Activated CD8-positive, alpha-beta T cell treated with anti-CD3 and anti-CD28 coated beads, Interleukin-2, amount 10 ng/mL, durations not matched to agents 7 days and 5 days (primary cell): ENCODE results near the gene UBE2R2. TPM values are rescaled to one million over a fixed set of nuclear protein-coding genes. Genes with fewer than 3 reads are reported as not detected.
"Not testable (repeated sequence)": the region's sequence is repeated elsewhere in the genome, so short reads cannot be mapped to it uniquely, and the experiment has no call there.

ENCODE experiments used
- ATAC-seq: fragments of 150-1000 bp; cut with Tn5 transposase; one replicate; pipeline ENCODE4 v1.10.0; 2021; ENCODE audit warnings: moderate library complexity
- CTCF ChIA-PET: fragments of 350-600 bp; sonication (Branson Sonifier 250); formaldehyde crosslinking; loops from one replicate; lab custom pipeline; 2021; ENCODE audit warnings: antibody characterized with exemption; lab: Charles Lee
- POLR2A ChIA-PET: fragments of 350-600 bp; sonication (Branson Sonifier 250); formaldehyde crosslinking; loops from one replicate; lab custom pipeline; 2021; ENCODE audit warnings: antibody characterized with exemption; lab: Charles Lee
- DNase-seq: peaks from one replicate; pipeline ENCODE4 v3.0.0-alpha.2; 2020
- H3K27ac Mint-ChIP-seq: one replicate; pipeline ENCODE4 v1.8.0; 2021; ENCODE audit warnings: mild to moderate bottlenecking, mixed read lengths
- H3K27me3 Mint-ChIP-seq: one replicate; pipeline ENCODE4 v1.8.0; 2021; ENCODE audit warnings: low read depth, mixed read lengths
- H3K36me3 Mint-ChIP-seq: one replicate; pipeline ENCODE4 v1.8.0; 2021; ENCODE audit warnings: low read depth, mixed read lengths
- H3K4me1 Mint-ChIP-seq: one replicate; pipeline ENCODE4 v1.8.0; 2021; ENCODE audit warnings: low read depth, mixed read lengths
- H3K4me3 Mint-ChIP-seq: one replicate; pipeline ENCODE4 v1.8.0; 2021; ENCODE audit warnings: mild to moderate bottlenecking, mixed read lengths
- H3K9me3 Mint-ChIP-seq: one replicate; pipeline ENCODE4 v1.8.0; 2022; ENCODE audit warnings: mixed read lengths; ENCODE audit not compliant: insufficient read depth
- total RNA-seq, 2 experiments: library from RNA; stranded (reverse); gene quantifications; one replicate each; pipeline ENCODE4 v1.2.3, GENCODE V29; 2021

The UBE2R2 gene
- total RNA-seq, 2 experiments from 2014 or later: 28.2 to 28.3 TPM

DNA sequence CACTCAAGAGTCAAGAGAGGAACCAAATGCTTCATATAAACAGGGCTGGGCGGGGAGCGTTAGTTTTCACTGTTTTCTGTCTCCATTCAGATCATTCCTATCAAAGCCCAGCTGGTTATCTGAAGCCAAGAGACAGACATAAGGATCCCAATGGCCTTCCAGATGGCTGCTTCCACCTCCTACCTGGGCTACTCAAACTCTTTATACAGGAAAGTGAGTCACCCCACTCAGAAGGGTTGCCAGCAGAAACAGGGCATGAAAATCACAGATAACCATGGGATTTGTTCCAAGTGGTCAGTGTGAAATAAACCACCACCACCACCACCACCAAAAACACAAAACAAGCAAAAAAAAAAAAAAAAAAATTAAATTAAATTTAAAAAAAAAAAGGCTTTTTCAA is 16.1 kb upstream of the UBE2R2 start:
- Mint-ChIP-seq H3K9me3 (no peaks in the 10 kb centered on the region), H3K4me1 (no peaks in the 10 kb centered on the region), H3K4me3 (no peak overlapping the region), H3K27me3 (peaks cover 30% of the 10 kb centered on the region), H3K36me3 (no peaks in the 10 kb centered on the region), H3K27ac (no peak overlapping the region)
- ChIA-PET POLR2A (no interaction called here), CTCF (no interaction called here)
- DNase-seq: no peak
- no peak for ATAC-seq

DNA sequence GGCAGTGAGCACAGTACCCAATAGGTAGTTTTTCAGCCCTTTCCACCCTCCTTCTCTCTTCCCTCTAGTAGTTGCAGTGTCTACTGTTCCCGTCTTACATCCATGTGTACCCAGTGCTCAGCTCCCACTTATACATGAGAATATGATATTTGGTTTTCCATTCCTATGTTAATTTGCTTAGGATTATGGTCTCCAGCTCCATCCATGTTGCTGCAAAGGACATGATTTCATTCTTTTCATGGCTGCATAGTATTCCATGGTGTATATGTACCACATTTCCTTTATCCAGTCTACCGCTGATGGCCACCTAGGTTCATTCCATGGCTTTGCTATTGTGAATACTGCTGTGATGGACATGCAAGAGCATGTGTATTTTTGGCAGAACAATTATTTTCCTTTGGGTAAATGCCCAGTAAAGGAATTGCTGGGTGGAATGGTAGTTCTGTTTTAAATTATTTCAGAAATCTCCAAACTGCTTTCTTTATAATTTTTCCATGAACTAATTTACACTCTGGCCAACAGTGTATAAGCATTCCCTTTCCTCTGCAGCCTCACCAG is 14.9 kb upstream of the UBE2R2 start:
- POLR2A ChIA-PET, CTCF ChIA-PET, H3K4me3 Mint-ChIP-seq, DNase-seq, ATAC-seq, H3K9me3 Mint-ChIP-seq, H3K36me3 Mint-ChIP-seq, H3K4me1 Mint-ChIP-seq, H3K27ac Mint-ChIP-seq: not testable (repeated sequence)
- H3K27me3 Mint-ChIP-seq: peaks cover 30% of the 10 kb centered on the region

DNA sequence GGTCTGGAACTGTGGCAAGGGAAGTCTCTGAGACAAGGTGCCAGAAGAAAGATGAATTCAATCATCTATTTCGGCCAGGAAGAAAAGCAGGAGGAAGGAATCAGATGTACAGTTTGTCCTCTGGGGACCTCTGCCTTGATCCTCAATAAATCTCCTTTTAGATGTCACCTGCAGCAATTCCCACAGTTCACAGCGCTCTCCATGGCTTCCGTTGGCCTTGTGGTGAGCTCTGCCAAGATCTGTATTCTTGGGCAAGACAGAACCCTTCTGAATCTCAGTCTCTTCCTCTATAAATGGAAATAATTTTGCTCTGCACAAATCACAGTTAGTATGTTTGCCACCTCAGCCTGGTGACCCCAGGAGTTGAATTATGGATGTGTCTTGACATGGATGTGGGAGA is 12.8 kb upstream of the UBE2R2 start:
- H3K4me1 Mint-ChIP-seq, DNase-seq, H3K4me3 Mint-ChIP-seq, H3K27ac Mint-ChIP-seq, H3K36me3 Mint-ChIP-seq, H3K9me3 Mint-ChIP-seq, POLR2A ChIA-PET, ATAC-seq: not testable (repeated sequence)
- CTCF ChIA-PET: interaction anchor here (1.6 kb wide), 1 partner anchor 10 kb away, joined by 4 read pairs; no protein-coding TSS in a partner anchor
- peaks cover 27% of the 10 kb centered on the region for H3K27me3 Mint-ChIP-seq

DNA sequence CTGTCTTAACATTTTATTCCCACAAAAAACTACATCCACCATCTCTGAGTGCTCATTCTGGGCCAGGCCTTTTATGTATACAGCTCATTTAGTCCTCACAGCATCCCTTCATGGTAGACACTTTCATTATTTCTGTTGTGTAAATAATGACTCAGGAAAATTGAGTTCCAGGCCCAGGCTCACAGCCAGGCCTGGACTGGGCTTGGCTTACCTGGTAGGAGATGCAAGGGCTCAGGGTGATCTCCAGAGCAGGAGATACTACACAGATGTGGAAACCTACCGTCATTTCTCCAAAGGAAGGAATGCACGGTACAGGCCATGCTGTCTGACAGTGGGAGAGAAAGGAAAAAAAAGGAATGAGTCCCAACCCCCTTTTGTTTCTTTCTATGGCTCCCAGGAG is 9.8 kb upstream of the UBE2R2 start:
- H3K36me3 Mint-ChIP-seq, H3K9me3 Mint-ChIP-seq, H3K27ac Mint-ChIP-seq, H3K4me3 Mint-ChIP-seq, ATAC-seq, H3K4me1 Mint-ChIP-seq, DNase-seq, POLR2A ChIA-PET: not testable (repeated sequence)
- H3K27me3 Mint-ChIP-seq: peaks cover 39% of the 10 kb centered on the region
- CTCF ChIA-PET: interaction anchor here (1.1 to 1.7 kb wide), 2 partner anchors 9 to 69 kb away, joined by 3 read pairs; partner anchors contain the start of gene UBE2R2

DNA sequence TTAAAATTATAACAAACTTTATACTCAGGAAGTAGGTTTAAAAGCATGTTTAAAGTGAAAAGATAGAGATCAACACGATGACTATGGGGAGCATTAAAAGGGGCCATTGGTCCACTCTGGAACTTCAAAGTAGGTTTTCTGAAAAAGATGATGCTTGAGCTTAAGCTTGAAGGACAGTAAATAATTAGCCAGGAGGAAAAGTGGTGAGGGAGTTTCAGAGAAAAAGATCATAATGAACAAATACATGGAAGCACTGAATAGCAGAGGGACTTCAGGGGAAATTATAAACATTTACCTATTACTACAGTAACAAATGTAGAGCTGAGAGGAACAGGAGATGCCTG is 8.0 kb upstream of the UBE2R2 start:
- DNase-seq, ATAC-seq, H3K9me3 Mint-ChIP-seq, H3K27ac Mint-ChIP-seq, POLR2A ChIA-PET, H3K36me3 Mint-ChIP-seq, H3K4me3 Mint-ChIP-seq: not testable (repeated sequence)
- CTCF ChIA-PET: interaction anchor here (1.7 kb wide), 1 partner anchor 71 kb away, joined by 3 read pairs; no protein-coding TSS in a partner anchor
- Mint-ChIP-seq H3K27me3 (peaks cover 37% of the 10 kb centered on the region), H3K4me1 (peaks cover 10% of the 10 kb centered on the region)

GRCh38 chr9:33809506-33809905 is 7.5 kb upstream of the UBE2R2 start:
- Mint-ChIP-seq H3K27ac (no peak overlapping the region), H3K4me3 (no peak overlapping the region), H3K4me1 (peaks cover 16% of the 10 kb centered on the region), H3K36me3 (no peaks in the 10 kb centered on the region), H3K9me3 (no peaks in the 10 kb centered on the region), H3K27me3 (peaks cover 33% of the 10 kb centered on the region)
- CTCF ChIA-PET: interaction anchor here (0.8 kb wide), 1 partner anchor 72 kb away, joined by 3 read pairs; no protein-coding TSS in a partner anchor
- POLR2A ChIA-PET: no interaction called here
- ATAC-seq (no peak), DNase-seq (no peak)

DNA sequence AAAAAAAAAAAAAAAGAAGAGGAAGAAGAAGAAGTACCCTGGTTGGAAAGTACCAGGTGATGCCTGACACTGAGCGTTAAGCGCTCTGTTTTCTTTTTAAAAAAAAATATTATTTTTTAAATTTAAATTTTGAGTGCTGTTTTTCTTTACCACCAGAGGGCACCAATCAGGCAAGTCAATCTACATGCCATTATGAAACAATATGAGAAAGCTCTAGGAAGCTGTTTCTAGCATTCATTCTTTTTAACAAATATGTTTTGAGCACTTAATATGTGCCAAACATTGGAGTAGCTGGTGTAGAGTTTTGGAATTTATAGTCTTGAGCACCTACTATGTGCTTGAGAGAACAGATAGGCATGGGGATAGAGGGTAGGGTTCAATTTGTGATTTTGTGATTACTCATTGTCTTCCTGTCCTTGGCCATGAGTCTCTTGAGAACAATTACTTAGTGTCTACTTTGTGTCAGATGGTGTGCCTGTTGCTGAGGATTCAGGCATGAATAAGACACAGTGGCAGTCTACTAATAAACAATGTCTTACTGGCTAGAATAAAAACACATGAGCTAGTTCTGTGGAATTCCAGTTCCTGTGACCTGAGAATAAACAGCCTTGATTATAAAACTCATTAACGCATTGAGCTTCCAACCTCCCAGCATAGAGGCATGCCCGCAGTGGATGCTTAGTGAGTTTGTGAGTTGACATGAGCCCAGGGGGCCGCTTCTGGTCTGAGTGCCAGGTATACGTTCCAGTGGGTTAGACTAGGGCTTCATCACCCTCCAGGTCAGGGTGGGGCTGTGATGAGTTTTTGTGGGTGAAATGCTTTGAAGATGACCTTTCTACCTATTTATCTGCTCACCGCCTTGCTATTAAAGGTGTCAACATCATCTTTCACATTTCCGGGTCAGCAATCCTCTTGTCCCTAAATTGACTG is 3.0 kb upstream of the UBE2R2 start:
- ATAC-seq (no peak), DNase-seq (peak; percentile 37)
- Mint-ChIP-seq H3K36me3 (peaks cover 6% of the 10 kb centered on the region), H3K4me3 (no peak overlapping the region), H3K9me3 (no peaks in the 10 kb centered on the region), H3K27me3 (peaks cover 27% of the 10 kb centered on the region), H3K27ac (peak overlapping the region; percentile 60), H3K4me1 (peaks cover 35% of the 10 kb centered on the region)
- POLR2A ChIA-PET: interaction anchor here (1.3 to 1.7 kb wide), 2 partner anchors 100 to 365 kb away, joined by 3 read pairs; partner anchors contain the start of gene UBAP1
- CTCF ChIA-PET: interaction anchor here (0.7 to 3.3 kb wide), 31 partner anchors 9 to 260 kb away, joined by 3 to 30 read pairs (median 4); partner anchors contain the start of gene PRSS3

- ATAC-seq (no peak), DNase-seq (no peak)
- peaks cover 12% of the 10 kb centered on the region for H3K36me3 Mint-ChIP-seq
- H3K27me3 Mint-ChIP-seq: peaks cover 13% of the 10 kb centered on the region
- no peaks in the 10 kb centered on the region for H3K9me3 Mint-ChIP-seq
- H3K4me1 Mint-ChIP-seq: peaks cover 51% of the 10 kb centered on the region
- POLR2A ChIA-PET: interaction anchor here (1.0 to 1.7 kb wide), 3 partner anchors 66 to 363 kb away, joined by 3 to 4 read pairs (median 3); partner anchors contain the start of gene UBAP1
- peak overlapping the region; percentile 98 for H3K27ac Mint-ChIP-seq
- CTCF ChIA-PET: interaction anchor here (0.9 to 2.1 kb wide), 7 partner anchors 11 to 1264 kb away, joined by 3 to 6 read pairs (median 4); partner anchors contain the start of gene SMIM27
- peak overlapping the region; percentile 83 for H3K4me3 Mint-ChIP-seq
These were observed 1.2 kb upstream of the UBE2R2 start for GRCh38 chr9:33815781-33816180.

GRCh38 chr9:33817327-33818166 is 587 bp downstream of the UBE2R2 start:
- peak; percentile 66 for DNase-seq
- CTCF ChIA-PET: no interaction called here
- H3K36me3 Mint-ChIP-seq: peaks cover 16% of the 10 kb centered on the region
- peak overlapping the region; percentile 93 for H3K27ac Mint-ChIP-seq
- POLR2A ChIA-PET: interaction anchor here (0.9 to 1.9 kb wide), 3 partner anchors 16 to 528 kb away, joined by 3 to 10 read pairs (median 3); partner anchors contain the start of gene UBAP2
- no peaks in the 10 kb centered on the region for H3K9me3 Mint-ChIP-seq
- H3K4me1 Mint-ChIP-seq: peaks cover 48% of the 10 kb centered on the region
- peak; percentile 27 for ATAC-seq
- H3K4me3 Mint-ChIP-seq: peak overlapping the region; percentile 91
- peaks cover under 1% of the 10 kb centered on the region for H3K27me3 Mint-ChIP-seq

GRCh38 chr9:33818167-33818846 is 1.3 kb downstream of the UBE2R2 start:
- Mint-ChIP-seq H3K27me3 (no peaks in the 10 kb centered on the region), H3K27ac (peak overlapping the region; percentile 93), H3K4me3 (peak overlapping the region; percentile 91), H3K4me1 (peaks cover 48% of the 10 kb centered on the region), H3K9me3 (no peaks in the 10 kb centered on the region), H3K36me3 (peaks cover 16% of the 10 kb centered on the region)
- ChIA-PET POLR2A (interaction anchor here (0.9 to 1.9 kb wide), 4 partner anchors 9 to 528 kb away, joined by 3 to 10 read pairs (median 4); partner anchors contain the start of gene UBAP2), CTCF (interaction anchor here (1.1 kb wide), 1 partner anchor 28 kb away, joined by 3 read pairs; no protein-coding TSS in a partner anchor)
- ATAC-seq (peak; percentile 15), DNase-seq (peak; percentile 33)
